Ishikawa (cell line): Measurements from ENCODE around the gene DNAJC5.

Source experiments
- CREB1 ChIP-seq: IDR thresholded peaks from 2 replicates; pipeline ENCODE4 v1.6.1; 2012; ENCODE audit warnings: low read depth
- EGR1 ChIP-seq: IDR thresholded peaks from 2 replicates; pipeline ENCODE4 v1.6.1; 2012
- EP300 ChIP-seq: IDR thresholded peaks from 2 replicates; pipeline ENCODE4 v1.6.1; 2012; ENCODE audit warnings: borderline replicate concordance
- NFIC ChIP-seq: IDR thresholded peaks from 2 replicates; pipeline ENCODE4 v1.6.1; 2012
- REST ChIP-seq: IDR thresholded peaks from 2 replicates; pipeline ENCODE4 v1.6.1; 2012; ENCODE audit warnings: low read depth, mild to moderate bottlenecking
- TAF1 ChIP-seq: IDR thresholded peaks from 2 replicates; pipeline ENCODE4 v1.6.1; 2012; ENCODE audit warnings: low read depth, mild to moderate bottlenecking

GRCh38 chr20:63972312-63973159, 77.6 kb downstream of the DNAJC5 start:
- TF ChIP-seq NFIC (no peak), REST (no peak), CREB1 (no peak), EP300 (no peak), EGR1 (no peak), TAF1 (no peak)
